ENCODE measurements around the gene SOX2.

Gene SOX2

DNA sequence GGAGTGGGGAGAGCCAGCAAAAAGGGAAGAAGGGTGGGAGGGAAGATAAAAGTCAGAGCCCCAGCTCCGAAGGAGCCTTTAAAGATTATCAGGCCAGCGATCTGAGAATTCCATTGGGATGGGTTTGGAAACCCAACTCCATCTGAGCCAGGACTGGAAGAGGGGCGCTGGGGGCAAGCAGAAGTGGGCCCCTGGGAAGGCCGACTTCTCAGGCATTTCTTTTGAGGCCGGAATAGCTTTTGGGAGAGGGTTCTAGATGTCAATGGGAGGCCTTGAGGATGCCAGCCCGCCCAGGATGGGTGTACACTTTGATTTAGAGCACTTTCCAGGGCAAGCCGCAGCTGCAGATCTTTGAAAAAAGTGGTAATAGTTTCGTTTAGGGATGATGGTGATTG, 6.6 kb upstream of the SOX2 start:
- DNase-seq = no peak

DNA sequence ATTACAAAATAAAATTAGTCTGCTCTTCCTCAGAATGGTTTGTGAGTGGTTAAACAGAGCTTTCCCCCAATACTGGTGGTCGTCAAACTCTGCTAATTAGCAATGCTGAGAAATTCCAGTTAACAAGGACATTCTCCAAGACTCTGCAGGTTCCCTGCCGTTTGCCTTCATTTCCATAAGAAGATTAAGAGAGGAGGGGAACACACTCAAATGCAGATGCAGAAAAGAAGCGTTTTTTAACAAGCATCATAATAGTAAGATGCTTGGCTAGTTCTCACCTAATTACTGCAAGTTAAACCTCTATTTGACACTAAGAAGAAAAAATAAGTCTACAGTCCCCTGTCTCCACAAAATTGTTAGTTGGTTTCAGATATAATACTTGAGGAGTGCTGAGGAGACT, 3.7 kb upstream of the SOX2 start:
- no peak for DNase-seq

DNA sequence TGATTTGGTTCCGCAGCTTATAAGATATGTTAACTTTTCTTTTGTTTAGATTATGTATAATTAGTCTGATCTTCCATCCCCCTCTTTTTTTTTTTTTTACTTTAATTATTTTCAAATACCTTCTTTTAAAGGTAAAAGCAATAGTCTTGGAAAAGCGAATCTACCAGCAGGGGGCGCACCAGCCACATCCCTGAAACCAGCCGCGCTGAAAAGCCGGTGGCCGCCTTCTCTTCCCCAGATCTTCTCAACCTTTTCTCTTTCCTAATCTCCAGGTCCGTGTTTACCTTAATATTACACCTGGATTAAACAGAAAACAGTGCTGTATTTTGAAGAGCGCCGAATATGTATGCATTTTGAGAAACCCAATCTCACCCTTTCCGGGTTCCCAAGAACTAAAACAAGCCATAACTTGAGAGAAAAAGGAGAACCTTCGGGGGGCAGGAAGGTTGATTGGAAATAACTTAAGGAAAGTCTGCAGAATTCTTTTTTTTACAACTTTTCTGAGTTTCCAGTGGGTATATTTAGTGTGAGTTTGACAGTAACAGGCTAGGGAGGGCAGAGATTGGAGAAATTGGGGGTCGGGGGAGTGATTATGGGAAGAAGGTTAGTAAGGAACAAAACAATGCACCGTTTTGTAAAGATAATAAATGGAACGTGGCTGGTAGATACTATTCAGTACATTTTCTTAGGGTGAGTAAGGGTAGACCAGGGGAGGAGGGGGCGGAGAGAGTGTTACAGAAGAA, 2.0 kb upstream of the SOX2 start:
- DNase-seq = peak; percentile 41

DNA sequence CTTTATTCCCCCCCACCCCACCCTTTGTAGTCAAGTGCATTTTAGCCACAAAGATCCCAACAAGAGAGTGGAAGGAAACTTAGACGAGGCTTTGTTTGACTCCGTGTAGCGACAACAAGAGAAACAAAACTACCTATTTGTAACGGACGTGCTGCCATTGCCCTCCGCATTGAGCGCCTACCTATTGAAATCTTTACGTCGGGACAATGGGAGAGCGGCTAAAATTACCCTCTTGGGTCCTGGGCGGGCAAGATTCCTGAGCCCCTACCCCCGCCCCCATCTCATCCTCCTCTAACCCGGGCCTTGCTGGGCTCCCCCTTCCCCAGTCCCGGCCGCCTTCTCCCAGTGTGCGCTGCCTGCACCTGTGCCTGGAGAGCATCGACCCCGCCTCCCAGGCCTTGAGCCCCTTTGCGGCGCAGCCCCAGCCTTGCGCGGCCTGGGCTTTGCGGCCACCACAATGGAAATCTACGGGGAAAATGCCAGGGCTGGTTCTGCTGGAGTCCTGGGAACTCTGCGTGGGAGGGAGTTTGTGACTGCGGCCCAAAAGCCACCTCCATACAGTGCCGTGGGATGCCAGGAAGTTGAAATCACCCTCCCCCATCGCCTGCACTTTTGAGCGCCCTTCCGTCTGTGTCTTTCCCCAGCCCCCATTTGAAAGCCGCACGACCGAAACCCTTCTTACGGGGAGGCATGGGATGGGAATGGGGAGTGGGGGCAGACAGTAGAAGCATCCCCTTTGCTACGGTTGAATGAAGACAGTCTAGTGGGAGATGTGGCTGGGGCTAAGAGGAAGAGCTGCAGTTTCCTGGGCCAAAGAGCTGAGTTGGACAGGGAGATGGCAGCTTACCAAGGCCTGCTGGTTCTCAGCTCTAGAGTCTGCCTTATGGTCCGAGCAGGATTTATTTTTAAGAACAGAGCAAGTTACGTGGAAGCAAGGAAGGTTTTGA, 1.1 kb upstream of the SOX2 start:
- DNase-seq = no peak

DNA sequence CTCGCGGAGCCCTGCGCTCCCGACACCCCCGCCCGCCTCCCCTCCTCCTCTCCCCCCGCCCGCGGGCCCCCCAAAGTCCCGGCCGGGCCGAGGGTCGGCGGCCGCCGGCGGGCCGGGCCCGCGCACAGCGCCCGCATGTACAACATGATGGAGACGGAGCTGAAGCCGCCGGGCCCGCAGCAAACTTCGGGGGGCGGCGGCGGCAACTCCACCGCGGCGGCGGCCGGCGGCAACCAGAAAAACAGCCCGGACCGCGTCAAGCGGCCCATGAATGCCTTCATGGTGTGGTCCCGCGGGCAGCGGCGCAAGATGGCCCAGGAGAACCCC, 464 bp downstream of the SOX2 start:
- no peak for DNase-seq

DNA sequence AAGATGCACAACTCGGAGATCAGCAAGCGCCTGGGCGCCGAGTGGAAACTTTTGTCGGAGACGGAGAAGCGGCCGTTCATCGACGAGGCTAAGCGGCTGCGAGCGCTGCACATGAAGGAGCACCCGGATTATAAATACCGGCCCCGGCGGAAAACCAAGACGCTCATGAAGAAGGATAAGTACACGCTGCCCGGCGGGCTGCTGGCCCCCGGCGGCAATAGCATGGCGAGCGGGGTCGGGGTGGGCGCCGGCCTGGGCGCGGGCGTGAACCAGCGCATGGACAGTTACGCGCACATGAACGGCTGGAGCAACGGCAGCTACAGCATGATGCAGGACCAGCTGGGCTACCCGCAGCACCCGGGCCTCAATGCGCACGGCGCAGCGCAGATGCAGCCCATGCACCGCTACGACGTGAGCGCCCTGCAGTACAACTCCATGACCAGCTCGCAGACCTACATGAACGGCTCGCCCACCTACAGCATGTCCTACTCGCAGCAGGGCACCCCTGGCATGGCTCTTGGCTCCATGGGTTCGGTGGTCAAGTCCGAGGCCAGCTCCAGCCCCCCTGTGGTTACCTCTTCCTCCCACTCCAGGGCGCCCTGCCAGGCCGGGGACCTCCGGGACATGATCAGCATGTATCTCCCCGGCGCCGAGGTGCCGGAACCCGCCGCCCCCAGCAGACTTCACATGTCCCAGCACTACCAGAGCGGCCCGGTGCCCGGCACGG, 991 bp downstream of the SOX2 start:
- no peak for DNase-seq

DNA sequence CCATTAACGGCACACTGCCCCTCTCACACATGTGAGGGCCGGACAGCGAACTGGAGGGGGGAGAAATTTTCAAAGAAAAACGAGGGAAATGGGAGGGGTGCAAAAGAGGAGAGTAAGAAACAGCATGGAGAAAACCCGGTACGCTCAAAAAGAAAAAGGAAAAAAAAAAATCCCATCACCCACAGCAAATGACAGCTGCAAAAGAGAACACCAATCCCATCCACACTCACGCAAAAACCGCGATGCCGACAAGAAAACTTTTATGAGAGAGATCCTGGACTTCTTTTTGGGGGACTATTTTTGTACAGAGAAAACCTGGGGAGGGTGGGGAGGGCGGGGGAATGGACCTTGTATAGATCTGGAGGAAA, 1.5 kb downstream of the SOX2 start:
- no peak for DNase-seq

DNA sequence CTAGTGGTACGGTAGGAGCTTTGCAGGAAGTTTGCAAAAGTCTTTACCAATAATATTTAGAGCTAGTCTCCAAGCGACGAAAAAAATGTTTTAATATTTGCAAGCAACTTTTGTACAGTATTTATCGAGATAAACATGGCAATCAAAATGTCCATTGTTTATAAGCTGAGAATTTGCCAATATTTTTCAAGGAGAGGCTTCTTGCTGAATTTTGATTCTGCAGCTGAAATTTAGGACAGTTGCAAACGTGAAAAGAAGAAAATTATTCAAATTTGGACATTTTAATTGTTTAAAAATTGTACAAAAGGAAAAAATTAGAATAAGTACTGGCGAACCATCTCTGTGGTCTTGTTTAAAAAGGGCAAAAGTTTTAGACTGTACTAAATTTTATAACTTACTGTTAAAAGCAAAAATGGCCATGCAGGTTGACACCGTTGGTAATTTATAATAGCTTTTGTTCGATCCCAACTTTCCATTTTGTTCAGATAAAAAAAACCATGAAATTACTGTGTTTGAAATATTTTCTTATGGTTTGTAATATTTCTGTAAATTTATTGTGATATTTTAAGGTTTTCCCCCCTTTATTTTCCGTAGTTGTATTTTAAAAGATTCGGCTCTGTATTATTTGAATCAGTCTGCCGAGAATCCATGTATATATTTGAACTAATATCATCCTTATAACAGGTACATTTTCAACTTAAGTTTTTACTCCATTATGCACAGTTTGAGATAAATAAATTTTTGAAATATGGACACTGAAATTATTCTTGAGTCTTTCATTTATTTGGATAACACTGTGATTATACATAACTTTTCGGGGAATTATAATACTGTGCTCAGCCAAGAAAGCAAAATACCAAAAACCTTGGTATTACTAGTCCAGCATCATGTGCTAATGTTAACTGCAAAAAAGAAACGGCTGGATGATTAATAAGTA, 2.2 kb downstream of the SOX2 start:
- no peak for DNase-seq

DNA sequence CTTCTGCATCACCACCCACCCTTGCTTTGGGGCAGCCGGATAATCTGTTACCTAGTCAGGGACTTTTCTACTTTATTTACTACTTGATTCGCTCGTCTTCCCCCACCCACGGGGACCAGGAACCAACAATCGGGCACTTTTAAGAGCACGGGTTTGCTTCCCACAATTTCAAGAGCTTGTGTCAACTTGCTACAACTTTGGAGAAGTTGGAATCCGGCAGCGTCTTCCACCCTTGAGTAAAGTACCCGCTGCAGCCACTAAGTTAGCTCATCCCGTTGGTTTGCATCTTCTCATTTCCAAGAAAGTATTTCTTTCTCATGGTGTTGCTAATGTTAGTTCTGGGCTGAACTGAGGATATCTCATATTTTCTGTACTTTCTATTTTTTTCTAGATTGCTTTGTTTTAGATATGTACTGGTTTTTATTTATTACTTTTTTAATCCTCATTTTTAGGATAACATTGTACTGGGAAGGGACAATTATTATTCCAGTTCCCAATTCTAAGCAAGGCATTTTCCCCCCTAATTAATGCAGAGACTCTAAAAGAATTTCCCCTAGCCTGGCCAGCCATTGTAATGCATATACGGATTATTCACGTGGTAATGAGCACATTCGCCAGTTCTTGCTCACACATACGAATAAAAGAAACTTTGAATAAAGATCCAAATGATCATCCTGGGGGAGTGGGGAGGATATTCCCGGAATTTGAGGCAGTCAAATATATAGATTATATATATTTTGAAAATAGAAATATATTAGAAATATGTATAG, 4.0 kb downstream of the SOX2 start:
- DNase-seq = no peak

DNA sequence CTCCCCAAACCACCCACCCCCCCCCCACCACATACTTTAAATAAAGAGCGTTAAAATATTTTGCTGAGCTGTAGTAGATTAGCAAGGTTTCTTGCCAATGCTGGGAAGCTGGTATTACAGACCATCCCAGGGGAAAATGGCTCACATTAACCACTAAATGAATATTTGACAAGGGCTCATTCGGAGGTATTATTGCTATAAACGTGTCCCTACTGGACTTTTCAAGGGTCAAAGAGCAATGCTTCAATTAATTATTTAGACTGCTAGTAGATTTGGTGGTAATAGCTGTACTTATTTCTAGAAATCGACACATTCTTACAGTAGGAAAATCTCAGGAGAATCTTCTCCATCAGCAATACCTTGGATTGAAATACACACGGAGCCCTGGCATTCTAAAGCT, 5.2 kb downstream of the SOX2 start:
- no peak for DNase-seq

DNA sequence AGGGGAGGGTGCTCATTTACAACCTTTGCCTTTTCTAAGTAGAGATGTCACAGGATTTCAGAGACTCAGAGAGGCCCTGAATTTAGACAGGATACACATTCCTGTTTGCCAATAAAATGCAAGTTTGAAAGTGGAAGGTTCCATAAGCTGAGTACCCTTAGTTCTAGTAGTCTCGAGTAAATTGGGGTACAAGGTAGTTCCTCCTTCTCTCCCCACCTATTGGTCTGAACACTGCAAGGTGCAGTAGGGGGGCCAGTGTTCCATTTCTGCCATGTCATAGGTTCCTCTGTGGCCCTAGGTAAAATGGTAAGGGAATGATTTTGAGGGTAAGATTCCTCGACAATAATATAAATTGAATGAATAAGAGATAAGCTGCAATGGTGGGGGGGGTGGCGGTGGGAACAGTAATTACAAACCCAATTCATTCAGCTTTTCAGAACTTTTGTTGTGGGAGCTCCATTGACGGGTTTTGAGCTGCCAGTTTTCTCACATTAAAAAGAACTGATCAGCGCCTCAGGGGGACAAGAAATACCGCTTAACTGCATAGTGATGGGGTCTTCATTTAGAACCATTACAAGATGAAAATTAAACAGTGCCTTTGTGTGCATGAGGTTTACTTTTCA, 5.9 kb downstream of the SOX2 start:
- DNase-seq = no peak

DNA sequence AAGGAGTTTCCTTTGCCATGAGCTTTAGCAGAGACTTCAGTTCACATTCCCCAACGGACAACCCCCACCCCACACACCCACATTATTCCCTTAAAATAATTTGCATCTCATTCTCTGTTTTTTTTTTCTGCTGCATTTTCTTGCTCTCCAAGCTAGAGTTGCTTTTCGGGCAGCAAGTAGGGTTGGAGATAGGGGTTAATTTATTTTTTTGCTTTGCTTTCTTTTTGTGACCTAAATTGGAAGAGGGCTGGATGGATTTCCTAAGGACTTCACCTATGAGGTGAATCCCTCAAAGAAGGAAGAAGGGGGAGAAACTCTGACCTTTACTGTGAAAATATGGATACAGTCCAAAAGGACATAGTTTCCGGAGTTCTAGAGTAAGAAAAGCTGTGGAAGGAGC, 6.6 kb downstream of the SOX2 start:
- DNase-seq = no peak

DNA sequence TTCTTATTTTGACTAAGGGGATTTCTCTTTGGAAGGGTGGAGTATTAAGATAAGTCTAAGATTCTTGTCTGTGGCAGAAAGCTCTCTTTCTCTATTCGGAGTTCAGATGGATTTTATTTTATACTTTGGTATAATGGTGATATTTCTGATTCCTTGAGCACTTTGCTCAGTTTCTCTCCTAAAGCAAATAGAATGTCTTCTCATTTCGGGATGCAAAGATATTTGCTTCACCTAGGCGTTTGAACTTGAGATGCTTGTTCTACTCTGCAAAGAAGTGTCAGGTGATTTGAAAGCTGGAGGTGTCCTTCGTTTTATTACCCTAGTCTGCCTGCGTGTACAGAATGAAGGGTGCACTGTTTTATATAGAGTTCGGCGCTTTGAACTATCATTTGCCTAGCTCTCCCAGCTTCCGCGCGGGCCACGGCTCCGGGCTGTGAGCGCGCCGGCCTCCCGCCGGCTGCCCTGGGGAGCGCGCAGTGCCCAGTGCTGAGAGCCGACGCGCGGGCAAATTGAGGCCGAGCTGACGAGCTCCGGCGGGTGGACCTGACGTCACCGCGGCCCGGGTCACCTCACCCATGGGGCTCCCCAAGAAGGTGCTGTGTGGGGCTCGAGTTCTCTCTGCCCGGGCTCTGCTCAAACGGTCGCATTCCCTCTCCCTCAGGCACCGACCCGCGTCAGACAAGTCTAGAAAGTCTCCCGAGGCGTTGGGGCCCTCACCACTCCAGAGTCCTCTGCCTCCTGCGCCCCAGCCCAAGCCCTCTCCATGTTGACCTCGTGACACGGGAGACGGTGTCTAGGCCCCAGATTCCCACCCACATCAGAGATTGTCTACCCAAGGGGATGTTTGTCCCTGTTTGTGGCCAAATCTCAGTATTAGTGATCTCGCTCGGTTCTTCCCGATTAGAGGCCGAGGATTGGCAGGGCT, 7.5 kb downstream of the SOX2 start:
- no peak for DNase-seq

DNA sequence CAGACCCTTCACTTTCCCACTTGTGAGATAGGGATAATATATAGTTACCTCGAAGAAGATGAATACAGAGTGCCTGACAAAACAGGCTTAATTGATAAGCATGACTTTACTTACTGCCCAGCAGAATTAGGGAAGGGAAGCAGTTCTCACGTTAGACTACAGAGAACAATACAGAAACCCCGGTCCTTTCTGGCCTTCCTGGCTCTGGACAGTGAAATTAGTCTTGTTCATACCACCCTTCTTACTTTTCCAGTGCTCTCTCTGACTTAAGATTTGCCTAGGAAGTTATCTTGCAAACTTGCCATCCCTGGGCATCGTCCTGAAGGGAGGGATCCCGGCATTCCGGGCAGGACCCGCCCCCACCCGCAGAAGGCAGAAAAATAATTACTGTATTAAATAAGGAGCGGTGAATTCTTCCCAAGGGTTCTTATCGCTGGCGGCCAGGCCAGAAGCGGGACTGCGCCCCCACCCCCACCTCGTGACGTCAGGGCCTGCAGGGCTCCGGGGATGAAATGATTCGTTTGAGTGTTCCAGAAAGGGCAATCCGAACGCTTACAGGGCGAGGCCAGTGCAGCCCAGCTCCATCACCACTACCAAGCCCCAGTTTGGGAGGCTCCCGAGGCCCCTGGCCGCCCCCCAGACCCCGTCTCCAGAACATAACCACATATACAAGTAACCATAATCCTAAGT, 8.4 kb downstream of the SOX2 start:
- DNase-seq = no peak

DNA sequence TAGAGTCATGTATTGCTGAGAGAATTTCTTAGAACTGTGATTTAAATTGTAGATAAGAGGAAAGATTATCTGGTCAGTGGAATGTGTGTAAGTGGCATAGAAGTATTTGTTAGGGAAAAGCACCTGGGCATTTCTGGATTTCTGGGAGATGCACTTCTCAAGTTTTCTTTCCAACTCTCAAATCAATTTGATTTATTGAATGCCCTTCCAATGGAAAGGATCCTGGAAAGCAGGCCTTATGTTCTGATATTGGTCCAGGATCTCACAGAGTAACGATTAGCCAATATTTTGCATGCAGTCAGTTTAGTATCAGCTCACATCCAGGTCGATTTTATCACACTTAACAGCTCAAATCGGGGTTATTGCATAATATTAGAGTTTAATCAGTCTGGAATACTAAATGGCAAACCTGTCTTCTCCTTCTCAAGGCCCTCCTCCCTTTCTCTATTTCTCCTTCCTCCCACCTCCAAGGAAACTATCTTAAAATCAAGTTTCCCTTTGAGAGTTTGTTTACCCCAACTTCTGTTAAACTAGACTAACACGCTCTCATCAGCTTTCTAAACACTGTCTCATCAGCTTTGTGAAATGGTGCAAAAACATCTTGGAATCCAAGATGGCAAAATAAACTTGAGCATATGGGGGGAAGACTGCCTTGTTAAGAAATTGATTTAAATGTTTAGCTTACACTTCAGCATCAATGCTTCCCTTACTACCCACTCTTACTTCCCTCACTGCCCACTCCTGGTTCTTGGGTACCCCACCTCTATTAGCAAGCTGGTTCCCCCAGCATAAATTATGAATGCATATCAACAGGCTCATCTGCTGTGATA, 9.5 kb downstream of the SOX2 start:
- no peak for DNase-seq

DNA sequence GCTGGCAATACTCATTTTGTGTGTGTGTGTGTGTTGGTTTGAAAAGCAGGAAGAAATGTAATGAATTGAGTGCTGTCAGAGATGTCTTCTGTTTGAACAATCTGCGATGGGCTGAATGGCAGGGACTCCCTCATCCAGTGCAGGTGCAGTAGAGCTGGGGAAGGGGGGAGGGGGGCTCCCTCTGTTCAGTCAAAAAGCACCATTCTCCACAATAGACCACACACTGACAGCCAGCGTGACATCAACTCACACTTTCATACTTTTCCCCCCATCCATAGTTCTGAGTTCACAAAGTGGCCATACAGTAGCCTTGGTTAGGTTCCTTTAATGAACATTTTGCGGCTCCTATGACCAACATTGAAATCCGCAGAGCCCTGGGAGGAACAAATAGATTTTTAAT, 10.4 kb downstream of the SOX2 start:
- DNase-seq = no peak

DNA sequence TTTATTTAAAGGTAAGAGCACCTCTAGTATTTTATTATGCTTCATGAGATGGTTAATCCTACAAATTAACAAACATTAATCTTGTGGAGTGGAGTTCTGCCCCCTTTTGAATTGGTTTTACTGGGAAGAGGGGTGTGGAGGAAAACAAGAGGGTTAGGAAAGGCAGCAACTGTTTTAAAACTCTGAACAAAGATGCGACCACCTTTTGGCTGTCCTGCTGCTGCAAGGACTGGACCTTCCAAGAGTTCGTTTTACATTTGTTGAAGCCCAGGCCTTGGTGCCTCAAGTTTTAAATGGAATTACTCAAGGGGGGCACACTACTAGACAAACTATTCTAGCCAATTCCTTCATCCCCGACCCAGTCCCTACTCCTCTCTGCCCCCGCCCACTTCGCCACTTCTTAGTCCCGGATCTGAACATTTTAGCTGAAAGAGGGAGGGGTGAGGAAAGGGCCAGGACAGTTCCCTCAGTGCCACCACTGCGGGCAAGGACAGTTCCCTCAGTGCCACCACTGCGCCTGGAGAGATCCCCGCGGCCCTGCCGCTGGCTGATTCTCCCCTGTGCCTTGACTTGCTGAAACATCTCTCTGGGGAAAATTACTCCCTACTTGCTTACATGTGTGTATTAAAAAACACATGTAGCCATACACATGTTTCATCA, 11.2 kb downstream of the SOX2 start:
- DNase-seq = no peak

DNA sequence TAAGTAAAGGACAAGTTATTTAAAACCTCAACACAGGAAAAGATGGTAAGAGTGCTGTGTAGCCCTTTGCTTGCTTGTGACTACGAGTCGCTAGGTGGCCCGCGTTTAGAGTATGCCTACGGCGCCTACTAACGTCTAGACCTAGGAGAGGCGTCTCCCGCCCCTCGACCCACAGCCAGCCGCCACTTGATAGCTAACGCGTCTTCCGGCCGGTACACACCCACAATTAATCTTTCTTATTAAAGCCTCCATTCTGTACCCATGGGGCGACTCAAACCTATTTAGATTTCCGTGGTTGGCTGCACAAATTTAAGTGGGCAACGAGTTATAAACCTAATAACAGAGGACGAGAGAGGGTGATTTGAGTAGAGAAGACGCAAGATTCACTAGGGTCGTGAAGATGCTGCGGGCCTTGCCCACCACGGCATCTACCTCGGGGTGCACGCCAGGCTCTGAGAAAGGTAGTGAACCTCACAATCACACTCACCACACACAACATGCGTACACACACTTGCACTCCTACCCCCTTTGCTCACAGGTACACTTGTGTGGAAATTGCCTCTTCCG, 12.0 kb downstream of the SOX2 start:
- no peak for DNase-seq

All from EL (cell line).